ENCODE measurements around the gene SERPINA1.

Gene SERPINA1

DNA sequence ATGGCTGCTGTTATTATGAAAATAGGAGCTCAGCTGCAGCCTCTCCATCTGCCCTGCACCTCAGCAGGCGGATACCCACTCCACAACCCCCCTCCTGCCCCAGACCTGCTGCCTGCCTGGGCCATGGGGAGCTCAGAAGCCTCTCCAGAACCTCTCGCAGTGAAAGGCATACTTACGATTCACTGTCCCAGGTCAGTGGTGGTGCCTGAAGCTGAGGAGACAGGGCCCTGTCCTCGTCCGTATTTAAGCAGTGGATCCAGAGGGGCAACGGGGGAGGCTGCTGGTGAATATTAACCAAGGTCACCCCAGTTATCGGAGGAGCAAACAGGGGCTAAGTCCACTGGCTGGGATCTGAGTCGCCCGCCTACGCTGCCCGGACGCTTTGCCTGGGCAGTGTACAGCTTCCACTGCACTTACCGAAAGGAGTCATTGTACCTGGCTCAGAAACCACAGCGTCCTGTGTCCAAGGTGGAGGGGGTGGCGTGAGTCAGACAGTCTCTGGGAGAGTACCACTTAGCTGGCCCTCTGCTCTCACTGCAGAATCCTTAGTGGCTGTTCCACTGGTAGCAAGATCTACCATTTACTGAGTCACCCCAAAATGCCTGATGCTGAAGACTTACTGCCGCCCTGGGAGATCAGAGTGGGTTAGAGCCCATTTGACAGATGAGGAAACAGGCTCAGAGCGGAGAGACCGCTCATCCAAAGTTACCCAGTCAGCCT lies at the start of gene SERPINA1:
Gene SERPINA1, minus strand, starts transcription at position 219 of the 720 bp plus-strand sequence. CDS start 5,365 bp downstream, outside the sequence.
- DNase-seq = no peak

DNA sequence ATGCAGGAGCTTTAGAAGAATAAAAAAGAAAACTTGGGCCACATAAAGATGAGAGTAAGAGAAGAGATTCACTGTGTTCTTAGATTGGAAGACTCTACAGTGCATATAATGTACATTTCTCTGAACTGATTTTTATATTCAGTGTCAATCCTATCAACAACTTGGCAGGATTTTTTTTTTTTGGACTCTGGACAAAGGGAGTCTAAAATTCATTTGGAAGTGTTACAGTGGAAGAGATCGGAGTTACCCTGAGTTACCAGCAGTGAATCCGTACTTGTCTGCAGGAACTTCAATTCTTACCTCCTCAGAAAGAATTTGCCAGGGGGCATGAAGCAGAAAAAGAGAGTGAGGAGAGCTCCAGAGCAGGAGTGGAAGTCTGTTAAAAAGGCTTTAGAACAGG lies 40.2 kb upstream of the SERPINA1 start:
- Histone ChIP-seq H3K36me3 (replicated peaks) (no peaks in the 10 kb centered on the region), H3K27me3 (replicated peaks) (no peaks in the 10 kb centered on the region), H3K27ac (no peak overlapping the region), H3K4me3 (ENCODE audit: low read depth, low read length) (no peak overlapping the region)
- in situ Hi-C loops (cut with HindIII; ENCODE audit: low pct_ligation_motif_present, low sequenced_read_pairs) = no loop called here
- TF ChIP-seq CTCF (IDR thresholded peaks at IDR 0.05; ENCODE audit: low read depth, low read length, missing control alignments) = no peak
- no peak for DNase-seq

More for the DNA sequence above, at the start of gene SERPINA1:
- Histone ChIP-seq H3K4me3 (ENCODE audit: low read depth, low read length) (no peak within 1 kb of the TSS), H3K27me3 (replicated peaks) (no peaks in the 10 kb centered on the region), H3K27ac (no peak within 1 kb of the TSS), H3K36me3 (replicated peaks) (no peaks in the 10 kb centered on the region)
- in situ Hi-C loops (cut with HindIII; ENCODE audit: low pct_ligation_motif_present, low sequenced_read_pairs) = no loop called here
- TF ChIP-seq CTCF (IDR thresholded peaks at IDR 0.05; ENCODE audit: low read depth, low read length, missing control alignments) = no peak

GRCh38 chr14:94427016-94427613 lies 38.7 kb upstream of the SERPINA1 start:
- Histone ChIP-seq H3K4me3 (ENCODE audit: low read depth, low read length) (no peak overlapping the region), H3K36me3 (replicated peaks) (no peaks in the 10 kb centered on the region), H3K27me3 (replicated peaks) (no peaks in the 10 kb centered on the region), H3K27ac (no peak overlapping the region)
- in situ Hi-C loops (cut with HindIII; ENCODE audit: low pct_ligation_motif_present, low sequenced_read_pairs) = no loop called here
- no peak for DNase-seq
- no peak for TF ChIP-seq CTCF (IDR thresholded peaks at IDR 0.05; ENCODE audit: low read depth, low read length, missing control alignments)

GRCh38 chr14:94426526-94426925 lies 38.1 kb upstream of the SERPINA1 start:
- in situ Hi-C loops (cut with HindIII; ENCODE audit: low pct_ligation_motif_present, low sequenced_read_pairs) = no loop called here
- no peak for DNase-seq
- Histone ChIP-seq H3K4me3 (ENCODE audit: low read depth, low read length) (no peak overlapping the region), H3K27me3 (replicated peaks) (no peaks in the 10 kb centered on the region), H3K36me3 (replicated peaks) (no peaks in the 10 kb centered on the region), H3K27ac (no peak overlapping the region)
- TF ChIP-seq CTCF (IDR thresholded peaks at IDR 0.05; ENCODE audit: low read depth, low read length, missing control alignments) = no peak

DNA sequence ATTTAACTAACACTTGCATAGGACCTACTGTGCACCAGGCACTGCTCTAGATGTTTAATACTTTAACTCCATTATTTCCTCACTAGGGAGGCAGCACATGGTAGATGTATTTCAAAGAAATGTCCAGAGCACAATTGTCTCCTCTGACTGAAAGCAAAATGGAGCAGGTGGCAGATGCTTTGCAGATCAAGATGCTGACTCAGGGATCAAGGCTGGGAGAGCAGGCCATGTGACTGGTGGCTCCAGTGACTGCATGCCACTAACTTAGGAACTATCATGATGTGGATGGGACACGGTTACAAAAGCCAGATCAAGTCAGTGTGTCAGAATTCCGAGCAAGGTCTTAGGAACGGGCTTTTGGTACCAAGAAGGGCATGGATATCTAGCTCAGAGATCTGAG lies 36.0 kb upstream of the SERPINA1 start:
- DNase-seq = no peak
- Histone ChIP-seq H3K27me3 (replicated peaks) (no peaks in the 10 kb centered on the region), H3K27ac (no peak overlapping the region), H3K36me3 (replicated peaks) (no peaks in the 10 kb centered on the region), H3K4me3 (ENCODE audit: low read depth, low read length) (no peak overlapping the region)
- no peak for TF ChIP-seq CTCF (IDR thresholded peaks at IDR 0.05; ENCODE audit: low read depth, low read length, missing control alignments)
- in situ Hi-C loops (cut with HindIII; ENCODE audit: low pct_ligation_motif_present, low sequenced_read_pairs) = no loop called here
